ENCODE results near the gene EIF4G3. TPM values are rescaled to one million over a fixed set of nuclear protein-coding genes. Genes with fewer than 3 reads are reported as not detected.
"Not testable (repeated sequence)": the region's sequence is repeated elsewhere in the genome, so short reads cannot be mapped to it uniquely, and the experiment has no call there.

Gene EIF4G3
- total RNA-seq, 1 donor from 2014 or later: 97.4 TPM

DNA sequence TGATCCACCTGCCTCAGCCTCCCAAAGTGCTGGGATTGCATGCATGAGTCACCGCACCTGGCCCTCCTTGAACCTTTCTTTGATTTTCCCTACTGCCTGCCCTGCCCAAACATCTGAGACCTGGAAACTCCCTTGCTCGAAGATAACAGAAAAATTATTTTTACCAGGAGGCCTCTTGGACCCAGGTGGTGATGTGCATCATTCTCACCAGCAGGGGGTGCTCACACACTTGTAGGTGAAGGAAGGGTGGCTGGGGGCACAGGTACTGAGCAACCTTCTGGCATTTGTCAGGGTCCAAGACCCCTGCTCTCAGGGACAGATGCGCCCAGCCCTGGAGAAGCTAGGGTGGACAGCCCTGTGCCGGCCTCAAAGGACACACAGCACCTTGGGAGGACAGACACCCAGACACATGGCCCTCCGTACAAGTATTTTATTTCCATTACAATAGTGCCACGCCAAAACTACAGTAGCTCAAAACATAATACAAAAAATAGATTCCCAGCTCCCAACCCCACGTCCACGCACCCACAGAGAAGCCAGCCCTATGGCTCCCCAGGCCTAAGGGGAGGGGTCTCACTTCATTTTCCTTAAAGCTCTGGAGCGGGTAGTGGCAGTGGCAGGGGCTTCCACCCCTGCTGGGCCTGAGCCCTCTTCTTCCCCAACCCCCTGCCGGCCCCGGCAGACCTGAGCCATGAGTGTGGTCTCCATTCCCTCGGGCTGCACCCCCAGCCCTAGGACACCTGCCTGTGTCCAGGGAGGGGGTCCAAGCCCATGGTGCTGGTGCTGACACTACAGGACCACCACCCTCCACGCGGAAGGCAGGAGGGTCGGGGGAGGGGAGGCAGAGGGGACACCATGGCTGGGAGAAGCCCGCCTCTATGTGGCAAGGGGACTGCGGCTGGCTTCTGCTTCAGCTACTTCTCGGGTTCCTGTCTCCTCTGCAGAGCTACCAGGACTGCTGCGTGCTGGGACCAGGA lies 40.4 kb upstream of the EIF4G3 start:
- Mint-ChIP-seq H3K9me3 (ENCODE audit: low read depth) (no peaks in the 10 kb centered on the region), H3K27ac (peak overlapping the region; percentile 52), H3K4me3 (ENCODE audit: low read depth) (no peak overlapping the region), H3K4me1 (ENCODE audit: low read depth) (no peaks in the 10 kb centered on the region), H3K36me3 (ENCODE audit: insufficient read depth) (peaks cover 11% of the 10 kb centered on the region), H3K27me3 (no peaks in the 10 kb centered on the region)
- peak; percentile 39 for DNase-seq (ENCODE audit: low spot score, unreplicated experiment)
- TF ChIP-seq, protein P1, sequence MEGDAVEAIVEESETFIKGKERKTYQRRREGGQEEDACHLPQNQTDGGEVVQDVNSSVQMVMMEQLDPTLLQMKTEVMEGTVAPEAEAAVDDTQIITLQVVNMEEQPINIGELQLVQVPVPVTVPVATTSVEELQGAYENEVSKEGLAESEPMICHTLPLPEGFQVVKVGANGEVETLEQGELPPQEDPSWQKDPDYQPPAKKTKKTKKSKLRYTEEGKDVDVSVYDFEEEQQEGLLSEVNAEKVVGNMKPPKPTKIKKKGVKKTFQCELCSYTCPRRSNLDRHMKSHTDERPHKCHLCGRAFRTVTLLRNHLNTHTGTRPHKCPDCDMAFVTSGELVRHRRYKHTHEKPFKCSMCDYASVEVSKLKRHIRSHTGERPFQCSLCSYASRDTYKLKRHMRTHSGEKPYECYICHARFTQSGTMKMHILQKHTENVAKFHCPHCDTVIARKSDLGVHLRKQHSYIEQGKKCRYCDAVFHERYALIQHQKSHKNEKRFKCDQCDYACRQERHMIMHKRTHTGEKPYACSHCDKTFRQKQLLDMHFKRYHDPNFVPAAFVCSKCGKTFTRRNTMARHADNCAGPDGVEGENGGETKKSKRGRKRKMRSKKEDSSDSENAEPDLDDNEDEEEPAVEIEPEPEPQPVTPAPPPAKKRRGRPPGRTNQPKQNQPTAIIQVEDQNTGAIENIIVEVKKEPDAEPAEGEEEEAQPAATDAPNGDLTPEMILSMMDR (IDR thresholded peaks at IDR 0.05; ENCODE audit: unreplicated experiment): peak; percentile 70

DNA sequence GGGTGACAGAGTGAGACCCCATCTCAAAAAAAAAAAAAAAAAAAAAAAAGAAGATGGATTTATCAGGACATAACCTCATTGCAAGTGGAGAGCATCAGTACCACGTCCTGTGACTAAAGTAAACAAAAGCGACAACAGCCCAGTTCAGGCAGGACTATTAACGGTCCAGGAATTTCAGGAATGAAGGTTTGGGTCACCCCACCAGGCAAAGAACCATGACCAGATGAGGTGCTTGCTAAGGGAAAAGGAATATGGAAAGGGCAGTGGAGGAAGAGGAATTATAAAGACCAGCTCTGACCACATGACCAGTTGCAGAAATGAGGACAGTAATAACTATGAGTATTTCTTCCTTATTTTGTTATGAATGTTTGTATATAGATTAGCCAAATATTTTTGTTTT lies 35.4 kb upstream of the EIF4G3 start:
- H3K9me3 Mint-ChIP-seq (ENCODE audit: low read depth): no peaks in the 10 kb centered on the region
- H3K4me1 Mint-ChIP-seq (ENCODE audit: low read depth): no peaks in the 10 kb centered on the region
- TF ChIP-seq, protein P1 (IDR thresholded peaks at IDR 0.05; ENCODE audit: unreplicated experiment): no peak
- H3K36me3 Mint-ChIP-seq (ENCODE audit: insufficient read depth): peaks cover 4% of the 10 kb centered on the region
- no peak overlapping the region for H3K4me3 Mint-ChIP-seq (ENCODE audit: low read depth)
- no peak overlapping the region for H3K27ac Mint-ChIP-seq
- no peaks in the 10 kb centered on the region for H3K27me3 Mint-ChIP-seq
- no peak for DNase-seq (ENCODE audit: low spot score, unreplicated experiment)

DNA sequence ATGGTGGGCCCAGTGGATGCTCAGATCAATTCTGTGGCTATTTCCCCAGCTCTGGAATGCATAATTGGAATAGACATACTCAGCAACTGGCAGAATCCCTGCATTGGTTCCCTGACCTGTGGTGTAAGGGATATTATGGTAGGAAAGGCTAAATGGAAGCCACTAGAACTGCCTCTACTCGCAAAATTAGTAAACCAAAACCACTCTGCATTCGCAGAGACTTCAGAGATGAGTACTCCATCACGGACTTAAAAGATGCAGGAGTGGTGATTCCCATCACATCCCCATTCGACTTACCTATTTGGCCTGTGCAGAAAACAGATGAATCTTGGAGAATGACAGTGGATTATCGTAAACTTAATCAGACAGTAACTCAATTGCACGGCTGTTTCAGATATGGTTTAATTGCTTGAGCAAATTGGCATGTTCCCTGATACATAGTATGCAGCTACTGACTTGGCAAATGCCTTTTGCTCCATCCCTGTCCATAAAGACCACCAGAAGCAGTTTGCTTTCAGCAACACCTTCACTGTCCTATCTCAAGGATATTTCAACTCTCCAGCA lies 31.5 kb upstream of the EIF4G3 start:
- DNase-seq (ENCODE audit: low spot score, unreplicated experiment); H3K4me1 Mint-ChIP-seq (ENCODE audit: low read depth); H3K27me3 Mint-ChIP-seq; H3K9me3 Mint-ChIP-seq (ENCODE audit: low read depth); H3K4me3 Mint-ChIP-seq (ENCODE audit: low read depth); H3K36me3 Mint-ChIP-seq (ENCODE audit: insufficient read depth); H3K27ac Mint-ChIP-seq: not testable (repeated sequence)

DNA sequence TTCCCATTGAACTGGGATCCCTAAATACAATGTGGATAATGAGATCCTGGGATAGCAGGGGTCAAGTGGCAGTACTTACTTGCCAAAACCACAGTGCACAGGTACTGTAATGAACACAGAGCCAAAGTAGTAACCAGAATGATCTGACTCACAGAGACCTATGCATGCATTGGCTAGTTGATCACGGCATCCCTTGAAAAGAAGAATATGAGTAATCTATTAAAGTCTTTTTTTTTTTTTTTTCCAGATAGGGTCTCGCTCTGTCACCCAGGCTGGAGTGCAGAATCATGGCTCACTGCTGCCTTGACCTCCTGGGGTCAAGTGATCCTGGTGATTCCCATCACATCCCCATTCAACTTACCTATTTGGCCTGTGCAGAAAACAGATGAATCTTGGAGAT lies 29.4 kb upstream of the EIF4G3 start:
- no peaks in the 10 kb centered on the region for H3K4me1 Mint-ChIP-seq (ENCODE audit: low read depth)
- no peaks in the 10 kb centered on the region for H3K36me3 Mint-ChIP-seq (ENCODE audit: insufficient read depth)
- H3K27ac Mint-ChIP-seq: no peak overlapping the region
- DNase-seq (ENCODE audit: low spot score, unreplicated experiment): no peak
- TF ChIP-seq, protein P1 (IDR thresholded peaks at IDR 0.05; ENCODE audit: unreplicated experiment): no peak
- H3K4me3 Mint-ChIP-seq (ENCODE audit: low read depth): no peak overlapping the region
- H3K27me3 Mint-ChIP-seq: no peaks in the 10 kb centered on the region
- no peaks in the 10 kb centered on the region for H3K9me3 Mint-ChIP-seq (ENCODE audit: low read depth)

DNA sequence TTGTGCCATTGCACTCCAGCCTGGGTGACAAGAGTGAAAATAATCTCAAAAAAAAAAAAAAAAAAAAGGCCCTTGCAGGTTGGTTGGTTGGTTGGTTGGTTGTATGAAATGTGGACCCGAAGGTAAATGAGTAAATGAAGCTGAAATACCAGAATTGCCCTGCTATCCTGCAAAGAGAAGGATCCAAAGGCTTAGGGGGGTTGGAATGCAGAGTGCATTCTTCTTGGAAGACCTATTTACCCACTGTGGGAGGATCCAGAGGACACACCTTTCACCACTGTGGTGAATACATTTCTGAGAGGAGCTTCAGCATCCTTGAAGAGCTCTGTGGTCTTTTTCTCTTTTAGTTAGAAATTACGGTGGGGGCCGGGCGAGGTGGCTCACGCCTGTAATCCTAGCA lies 28.7 kb upstream of the EIF4G3 start:
- Mint-ChIP-seq H3K4me1 (ENCODE audit: low read depth) (no peaks in the 10 kb centered on the region), H3K9me3 (ENCODE audit: low read depth) (no peaks in the 10 kb centered on the region)
- DNase-seq (ENCODE audit: low spot score, unreplicated experiment): no peak

More for the DNA sequence above, 28.7 kb upstream of the EIF4G3 start:
- H3K27ac Mint-ChIP-seq: no peak overlapping the region
- H3K4me3 Mint-ChIP-seq (ENCODE audit: low read depth): no peak overlapping the region
- H3K27me3 Mint-ChIP-seq: no peaks in the 10 kb centered on the region
- TF ChIP-seq, protein P1 (IDR thresholded peaks at IDR 0.05; ENCODE audit: unreplicated experiment): no peak
- no peaks in the 10 kb centered on the region for H3K36me3 Mint-ChIP-seq (ENCODE audit: insufficient read depth)

Data from progenitor cell of endocrine pancreas (in vitro differentiated cells).